GM23338 (cell line): ENCODE results near the gene NTN3. TPM values are rescaled to one million over a fixed set of nuclear protein-coding genes. Genes with fewer than 3 reads are reported as not detected.

Experiments used
- ATAC-seq: fragments of 200-7000 bp; cut with Tn5 transposase; 3 replicates; pipeline ENCODE4 v1.9.1; 2020
- DNase-seq: peaks from one replicate; pipeline ENCODE4 v3.0.0-alpha.2; 2015; ENCODE audit warnings: low spot score
- H2AFZ ChIP-seq: fragments of 200-600 bp; sonication (generic); 2 replicates; pipeline ENCODE4 v1.8.0; 2016; ENCODE audit warnings: antibody characterized with exemption, mild to moderate bottlenecking, moderate library complexity
- H3F3A ChIP-seq: fragments of 200-600 bp; sonication (generic); replicated peaks from 2 replicates; pipeline ENCODE4 v1.8.0; 2017; ENCODE audit warnings: antibody characterized with exemption, mixed run types, low read depth
- H3K27ac ChIP-seq: fragments of 200-600 bp; sonication (generic); 2 replicates; pipeline ENCODE4 v1.6.1; 2016; ENCODE audit warnings: low read depth
- H3K27me3 ChIP-seq: fragments of 200-600 bp; sonication (generic); 2 replicates; pipeline ENCODE4 v1.8.0; 2016; ENCODE audit warnings: mild to moderate bottlenecking, mixed run types, moderate library complexity; ENCODE audit not compliant: insufficient read depth
- H3K36me3 ChIP-seq: fragments of 200-600 bp; sonication (generic); 2 replicates; pipeline ENCODE4 v1.8.0; 2016; ENCODE audit warnings: mild to moderate bottlenecking; ENCODE audit not compliant: insufficient read depth
- H3K4me1 ChIP-seq: fragments of 200-600 bp; sonication (generic); 2 replicates; pipeline ENCODE4 v1.8.0; 2016; ENCODE audit warnings: mild to moderate bottlenecking, moderate library complexity; ENCODE audit not compliant: insufficient read depth
- H3K4me2 ChIP-seq: fragments of 200-600 bp; sonication (generic); 2 replicates; pipeline ENCODE4 v1.7.1; 2017; ENCODE audit warnings: mixed run types
- H3K4me3 ChIP-seq: fragments of 200-600 bp; sonication (generic); 2 replicates; pipeline ENCODE4 v1.6.1; 2016; ENCODE audit warnings: mixed run types
- H3K79me2 ChIP-seq: fragments of 200-600 bp; sonication (generic); replicated peaks from 2 replicates; pipeline ENCODE4 v1.8.0; 2017; ENCODE audit warnings: mild to moderate bottlenecking; ENCODE audit not compliant: insufficient read depth
- H3K9me2 ChIP-seq: fragments of 200-600 bp; sonication (generic); 2 replicates; pipeline ENCODE4 v1.8.0; 2017; ENCODE audit not compliant: insufficient read depth
- H4K20me1 ChIP-seq: fragments of 200-600 bp; sonication (generic); replicated peaks from 2 replicates; pipeline ENCODE4 v1.8.0; 2017; ENCODE audit warnings: mild to moderate bottlenecking; ENCODE audit not compliant: insufficient read depth
- H3K27ac Mint-ChIP-seq: 2 replicates; pipeline ENCODE4 v1.8.0; 2020; ENCODE audit warnings: inconsistent platforms, mild to moderate bottlenecking, moderate library complexity, mixed read lengths
- H3K27me3 Mint-ChIP-seq: 3 replicates; pipeline ENCODE4 v1.8.0; 2022; ENCODE audit warnings: low read depth, mild to moderate bottlenecking, moderate library complexity, mixed read lengths, inconsistent platforms; ENCODE audit not compliant: insufficient read depth, poor library complexity
- H3K36me3 Mint-ChIP-seq: 3 replicates; pipeline ENCODE4 v1.8.0; 2021; ENCODE audit warnings: low read depth, mild to moderate bottlenecking, inconsistent platforms, moderate library complexity, mixed read lengths
- H3K4me1 Mint-ChIP-seq: 3 replicates; pipeline ENCODE4 v1.8.0; 2020; ENCODE audit warnings: mild to moderate bottlenecking, inconsistent platforms, mixed read lengths
- H3K4me3 Mint-ChIP-seq: 3 replicates; pipeline ENCODE4 v1.8.0; 2021; ENCODE audit warnings: moderate library complexity, mild to moderate bottlenecking, inconsistent platforms, mixed read lengths
- H3K9me3 Mint-ChIP-seq: 3 replicates; pipeline ENCODE4 v1.8.0; 2020; ENCODE audit warnings: moderate library complexity, mild to moderate bottlenecking, inconsistent platforms, mixed read lengths
- CREB1 ChIP-seq: fragments of 250-450 bp; sonication (Bioruptor Pico); IDR thresholded peaks from 2 replicates; pipeline ENCODE4 v1.5.0; 2020; ENCODE audit warnings: low read depth, mild to moderate bottlenecking, moderate library complexity
- CTCF ChIP-seq, 2 experiments: fragments of 200-600 bp in 1 of 2; sonication (generic) in 1 of 2; conservative IDR thresholded peaks; 2 replicates each; pipeline versions ENCODE4 v1.5.1 to v1.6.1; 2016 to 2017; ENCODE audit warnings: antibody characterized with exemption in 2 of 2, low read depth in 2 of 2, mild to moderate bottlenecking in 2 of 2, moderate library complexity in 1 of 2
- ETS1 ChIP-seq: IDR thresholded peaks from 2 replicates; pipeline ENCODE4 v1.6.1; 2016; ENCODE audit warnings: antibody characterized with exemption
- EZH2phosphoT487 ChIP-seq: fragments of 200-600 bp; sonication (generic); IDR thresholded peaks from one replicate; pipeline ENCODE4 v1.8.1; 2018; ENCODE audit warnings: antibody characterized with exemption; ENCODE audit not compliant: unreplicated experiment
- JUNB ChIP-seq: IDR thresholded peaks from one replicate; pipeline ENCODE4 v1.6.1; 2016; ENCODE audit warnings: antibody characterized with exemption; ENCODE audit not compliant: unreplicated experiment
- NANOG ChIP-seq: IDR thresholded peaks from 2 replicates; pipeline ENCODE4 v1.6.1; 2016; ENCODE audit warnings: antibody characterized with exemption, borderline replicate concordance
- POLR2AphosphoS5 ChIP-seq: IDR thresholded peaks from 2 replicates; pipeline ENCODE4 v1.6.1; 2016; ENCODE audit warnings: antibody characterized with exemption, low read depth
- STAT1 ChIP-seq: IDR thresholded peaks from one replicate; pipeline ENCODE4 v1.6.1; 2016; ENCODE audit warnings: antibody characterized with exemption; ENCODE audit not compliant: unreplicated experiment
- ZNF114 ChIP-seq: fragments of 250-450 bp; sonication (Bioruptor Pico); IDR thresholded peaks from 2 replicates; pipeline ENCODE4 v1.5.0; 2020; ENCODE audit warnings: mild to moderate bottlenecking, moderate library complexity
- ZNF331 ChIP-seq: fragments of 250-450 bp; sonication (Bioruptor Pico); IDR thresholded peaks from 2 replicates; pipeline ENCODE4 v1.5.0; 2020; ENCODE audit warnings: low read depth, mild to moderate bottlenecking, moderate library complexity
- ZNF462 ChIP-seq: fragments of 250-450 bp; sonication (Bioruptor Pico); IDR thresholded peaks from 2 replicates; pipeline ENCODE4 v1.5.0; 2020; ENCODE audit warnings: mild to moderate bottlenecking, moderate library complexity
- polyA plus RNA-seq: library from polyadenylated mRNA; unstranded; fragments of >200 nt; fragmentation: Nextera tagmentation; extraction: Ambion mirVana; gene quantifications from 2 replicates; pipeline ENCODE4 v1.2.1, GENCODE V29; 2016
- total RNA-seq: library from RNA; depleted of rRNA; stranded (reverse); fragments of >200 nt; shearing (Covaris generic); gene quantifications from 2 replicates; pipeline ENCODE4 v1.2.3, GENCODE V29; 2014

The NTN3 gene
- total and polyA plus RNA-seq, 2 experiments from 2014 or later, result 0.10 to 1.7 TPM

- no peak for TF ChIP-seq CTCF (conservative IDR thresholded peaks at IDR 0.05; ENCODE audit: low read depth in 2 of 2)
- no peak for TF ChIP-seq ETS1
- TF ChIP-seq ZNF462 (CRISPR knock-in tag), result no peak
Observed at GRCh38 chr16:2447920-2448583, 23.0 kb upstream of the NTN3 start (continued).

GRCh38 chr16:2449118-2449517, 22.0 kb upstream of the NTN3 start:
- Mint-ChIP-seq H3K27me3 (peaks cover 21% of the 10 kb centered on the region), H3K4me3 (no peak overlapping the region), H3K9me3 (no peaks in the 10 kb centered on the region), H3K4me1 (no peaks in the 10 kb centered on the region), H3K27ac (no peak overlapping the region), H3K36me3 (peaks cover 78% of the 10 kb centered on the region)
- H3F3A ChIP-seq, result no peaks in the 10 kb centered on the region
- no peak overlapping the region for H3K4me2 ChIP-seq
- no peak overlapping the region for H3K27ac ChIP-seq
- no peak overlapping the region for H3K4me3 ChIP-seq
- no peaks in the 10 kb centered on the region for H3K27me3 ChIP-seq
- H2AFZ ChIP-seq, result no peak overlapping the region
- H4K20me1 ChIP-seq, result no peaks in the 10 kb centered on the region; the same call in 1 of the 2 replicates
- no peak for ATAC-seq
- no peaks in the 10 kb centered on the region for H3K9me2 ChIP-seq
- H3K36me3 ChIP-seq, result peaks cover 30% of the 10 kb centered on the region
- no peaks in the 10 kb centered on the region for H3K79me2 ChIP-seq
- no peaks in the 10 kb centered on the region for H3K4me1 ChIP-seq
- DNase-seq, result no peak
- TF ChIP-seq NANOG (no peak), ZNF331 (no peak), POLR2AphosphoS5 (no peak), CREB1 (CRISPR knock-in tag) (no peak), EZH2phosphoT487 (no peak), ETS1 (no peak), JUNB (no peak), ZNF114 (CRISPR knock-in tag) (no peak), STAT1 (no peak), CTCF (conservative IDR thresholded peaks at IDR 0.05; ENCODE audit: low read depth in 2 of 2) (no peak)
